Hepatocyte (in vitro differentiated cells): Measurements from ENCODE around the gene BARX2. TPM values are rescaled to one million over a fixed set of nuclear protein-coding genes. Genes with fewer than 3 reads are reported as not detected.

Experiments
- DNase-seq: peaks from one replicate; pipeline ENCODE4 v3.0.0-alpha.2; 2016; ENCODE audit warnings: low spot score
- H2AFZ ChIP-seq: fragments of 200-600 bp; sonication (generic); 2 replicates; pipeline ENCODE4 v1.6.0; 2016; ENCODE audit warnings: antibody characterized with exemption, mild to moderate bottlenecking
- H3K27ac ChIP-seq: fragments of 200-600 bp; sonication (generic); 2 replicates; pipeline ENCODE4 v1.5.1; 2016; ENCODE audit warnings: mild to moderate bottlenecking
- H3K27me3 ChIP-seq: fragments of 200-600 bp; sonication (generic); 2 replicates; pipeline ENCODE4 v1.6.1; 2016
- H3K36me3 ChIP-seq: fragments of 200-600 bp; sonication (generic); replicated peaks from 2 replicates; pipeline ENCODE4 v1.5.1; 2016; ENCODE audit warnings: low read depth; ENCODE audit not compliant: insufficient read depth
- H3K4me1 ChIP-seq: fragments of 200-600 bp; sonication (generic); 2 replicates; pipeline ENCODE4 v1.5.1; 2016; ENCODE audit warnings: mild to moderate bottlenecking, moderate library complexity; ENCODE audit not compliant: insufficient read depth
- H3K4me2 ChIP-seq: fragments of 200-600 bp; sonication (generic); 2 replicates; pipeline ENCODE4 v1.6.0; 2016
- H3K4me3 ChIP-seq: fragments of 200-600 bp; sonication (generic); 2 replicates; pipeline ENCODE4 v1.5.1; 2016; ENCODE audit warnings: mild to moderate bottlenecking
- H3K79me2 ChIP-seq: fragments of 200-600 bp; sonication (generic); 2 replicates; pipeline ENCODE4 v1.6.0; 2017; ENCODE audit warnings: mild to moderate bottlenecking
- H3K9me2 ChIP-seq: fragments of 200-600 bp; sonication (generic); replicated peaks from 2 replicates; pipeline ENCODE4 v1.6.0; 2017; ENCODE audit warnings: mild to moderate bottlenecking; ENCODE audit not compliant: insufficient read depth
- H3K9me3 ChIP-seq: fragments of 200-600 bp; sonication (generic); 2 replicates; pipeline ENCODE4 v1.5.1; 2016; ENCODE audit warnings: low read depth, mild to moderate bottlenecking
- H4K20me1 ChIP-seq: fragments of 200-600 bp; sonication (generic); 2 replicates; pipeline ENCODE4 v1.6.0; 2016; ENCODE audit warnings: mild to moderate bottlenecking; ENCODE audit not compliant: insufficient read depth, poor library complexity, severe bottlenecking
- EZH2 ChIP-seq: fragments of 200-600 bp; sonication (generic); IDR thresholded peaks from 2 replicates; pipeline ENCODE4 v1.6.1; 2016; ENCODE audit warnings: antibody characterized with exemption, mild to moderate bottlenecking, borderline replicate concordance
- EZH2phosphoT487 ChIP-seq: fragments of 200-600 bp; sonication (generic); IDR thresholded peaks from one replicate; pipeline ENCODE4 v1.6.1; 2018; ENCODE audit warnings: antibody characterized with exemption, mild to moderate bottlenecking, low read depth, moderate library complexity; ENCODE audit not compliant: unreplicated experiment, severe bottlenecking
- WGBS: methylation state at CpG from one replicate; pipeline ENCODE4 v1.1.6; 2016; ENCODE audit warnings: low lambda C conversion rate; ENCODE audit errors: missing lambda C conversion rate; 5-methylcytosine and 5-hydroxymethylcytosine counted together
- polyA plus RNA-seq: library from polyadenylated mRNA; unstranded; fragments of >200 nt; fragmentation: Nextera tagmentation; extraction: Ambion mirVana; gene quantifications from 2 replicates; pipeline ENCODE4 v1.2.1, GENCODE V29; 2016
- total RNA-seq: library from RNA; depleted of rRNA; stranded (reverse); fragments of >200 nt; gene quantifications from 2 replicates; pipeline ENCODE4 v1.2.3, GENCODE V29; 2014
- TF ChIP-seq, protein P1 (sequence below): fragments of 200-600 bp; sonication (generic); IDR thresholded peaks from 2 replicates; pipeline ENCODE4 v1.5.1; 2016; ENCODE audit warnings: antibody characterized with exemption, mild to moderate bottlenecking; ENCODE audit not compliant: poor library complexity

BARX2 gene
- total and polyA plus RNA-seq, 2 experiments from 2014 or later: 0.10 to 0.77 TPM

DNA sequence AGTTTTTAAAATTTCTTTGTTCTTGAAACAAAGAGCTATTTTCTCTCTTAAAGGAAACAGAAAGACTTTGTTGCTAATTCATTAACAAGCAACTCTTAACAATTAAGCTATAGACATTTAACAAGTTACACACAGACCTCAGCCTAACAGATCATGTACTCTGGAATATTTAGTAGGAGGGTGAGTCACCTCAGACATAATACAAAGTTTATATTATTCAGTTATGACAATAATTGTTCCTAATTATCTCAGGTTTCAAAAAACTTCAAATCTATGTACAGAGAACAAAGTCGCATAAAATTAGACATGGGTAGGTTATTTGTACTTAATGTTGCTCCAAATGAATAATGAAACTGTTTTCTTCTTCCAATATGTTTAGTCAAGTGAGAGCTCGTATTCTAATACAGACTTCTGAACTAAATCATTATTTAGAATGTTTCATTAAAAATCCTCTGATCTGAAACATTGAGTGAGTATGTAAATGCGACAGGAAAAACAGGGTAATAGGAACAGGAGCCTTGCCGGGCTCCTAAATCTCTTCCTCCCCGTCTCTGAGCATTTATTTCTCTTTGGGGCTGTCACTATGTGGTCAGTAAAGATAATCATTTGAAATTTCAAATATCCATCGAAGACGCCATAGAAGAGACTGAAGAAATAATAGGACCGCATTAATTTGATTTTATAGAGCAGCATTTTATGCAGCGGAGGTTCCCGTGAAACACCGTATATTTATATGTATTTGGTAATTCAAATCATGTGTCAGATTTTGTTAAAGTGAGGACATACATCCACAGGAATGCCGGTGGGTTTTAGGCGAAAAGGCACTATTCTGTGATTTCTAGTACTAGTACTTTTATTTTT lies 8.7 kb upstream of the BARX2 start:
- 83% methylated on average over 13 of the region's 13 CpGs for WGBS
- no peaks in the 10 kb centered on the region for H3K79me2 ChIP-seq
- H3K9me2 ChIP-seq: no peaks in the 10 kb centered on the region
- TF ChIP-seq EZH2: no peak
- TF ChIP-seq EZH2phosphoT487: no peak
- TF ChIP-seq, protein P1, sequence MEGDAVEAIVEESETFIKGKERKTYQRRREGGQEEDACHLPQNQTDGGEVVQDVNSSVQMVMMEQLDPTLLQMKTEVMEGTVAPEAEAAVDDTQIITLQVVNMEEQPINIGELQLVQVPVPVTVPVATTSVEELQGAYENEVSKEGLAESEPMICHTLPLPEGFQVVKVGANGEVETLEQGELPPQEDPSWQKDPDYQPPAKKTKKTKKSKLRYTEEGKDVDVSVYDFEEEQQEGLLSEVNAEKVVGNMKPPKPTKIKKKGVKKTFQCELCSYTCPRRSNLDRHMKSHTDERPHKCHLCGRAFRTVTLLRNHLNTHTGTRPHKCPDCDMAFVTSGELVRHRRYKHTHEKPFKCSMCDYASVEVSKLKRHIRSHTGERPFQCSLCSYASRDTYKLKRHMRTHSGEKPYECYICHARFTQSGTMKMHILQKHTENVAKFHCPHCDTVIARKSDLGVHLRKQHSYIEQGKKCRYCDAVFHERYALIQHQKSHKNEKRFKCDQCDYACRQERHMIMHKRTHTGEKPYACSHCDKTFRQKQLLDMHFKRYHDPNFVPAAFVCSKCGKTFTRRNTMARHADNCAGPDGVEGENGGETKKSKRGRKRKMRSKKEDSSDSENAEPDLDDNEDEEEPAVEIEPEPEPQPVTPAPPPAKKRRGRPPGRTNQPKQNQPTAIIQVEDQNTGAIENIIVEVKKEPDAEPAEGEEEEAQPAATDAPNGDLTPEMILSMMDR: no peak
- H4K20me1 ChIP-seq: no peaks in the 10 kb centered on the region
- H3K27ac ChIP-seq: no peak overlapping the region
- no peaks in the 10 kb centered on the region for H3K36me3 ChIP-seq
- peaks cover 75% of the 10 kb centered on the region for H3K27me3 ChIP-seq
- H3K4me3 ChIP-seq: no peak overlapping the region
- no peaks in the 10 kb centered on the region for H3K4me1 ChIP-seq
- no peak for DNase-seq
- no peaks in the 10 kb centered on the region for H3K9me3 ChIP-seq
- no peak overlapping the region for H3K4me2 ChIP-seq
- no peak overlapping the region for H2AFZ ChIP-seq

DNA sequence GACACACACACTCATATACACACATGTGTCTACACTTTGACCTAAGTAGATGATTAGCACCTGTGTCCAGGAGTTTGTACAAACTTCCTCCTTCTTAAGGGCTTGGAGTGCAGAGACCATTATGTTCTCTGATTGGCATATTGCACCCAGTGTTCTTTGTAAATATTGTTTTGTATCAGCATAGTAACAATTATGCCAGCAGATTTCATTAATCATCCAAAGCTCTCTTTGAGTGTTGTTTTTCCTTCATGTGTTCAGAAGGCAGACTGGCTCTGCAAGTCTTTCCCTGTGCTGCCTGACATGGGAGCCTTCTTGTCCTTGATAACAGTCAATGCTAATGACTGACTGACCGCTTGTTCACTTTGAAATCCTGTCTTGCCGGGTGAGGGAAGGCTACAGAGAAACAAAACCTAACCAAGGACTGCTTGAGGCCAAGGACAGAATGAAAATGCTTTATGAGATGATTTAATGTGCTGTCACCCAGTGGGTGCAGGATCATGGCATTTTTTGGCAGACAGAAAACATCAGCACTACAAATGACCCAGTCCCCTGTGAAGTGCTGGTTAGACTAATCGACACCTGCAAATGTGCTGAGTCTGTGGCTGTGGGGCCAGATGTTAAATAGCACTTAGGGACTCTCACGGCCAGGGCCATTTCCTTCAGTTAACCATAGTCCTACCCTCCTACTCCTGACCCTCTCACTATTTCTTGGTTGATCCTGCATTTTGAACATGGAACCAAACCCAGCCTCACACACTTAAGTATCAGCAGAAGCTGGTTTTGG lies 6.6 kb upstream of the BARX2 start:
- TF ChIP-seq, protein P1: no peak
- TF ChIP-seq EZH2phosphoT487: no peak
- H2AFZ ChIP-seq: no peak overlapping the region
- DNase-seq: no peak
- H3K4me2 ChIP-seq: no peak overlapping the region
- peaks cover 12% of the 10 kb centered on the region for H3K4me1 ChIP-seq
- H3K9me3 ChIP-seq: no peaks in the 10 kb centered on the region
- no peaks in the 10 kb centered on the region for H3K79me2 ChIP-seq
- H4K20me1 ChIP-seq: no peaks in the 10 kb centered on the region
- H3K27ac ChIP-seq: no peak overlapping the region
- H3K9me2 ChIP-seq: no peaks in the 10 kb centered on the region
- H3K36me3 ChIP-seq: no peaks in the 10 kb centered on the region
- no peak overlapping the region for H3K4me3 ChIP-seq
- WGBS: 29% methylated on average over 4 of the region's 4 CpGs
- H3K27me3 ChIP-seq: peaks cover 85% of the 10 kb centered on the region

DNA sequence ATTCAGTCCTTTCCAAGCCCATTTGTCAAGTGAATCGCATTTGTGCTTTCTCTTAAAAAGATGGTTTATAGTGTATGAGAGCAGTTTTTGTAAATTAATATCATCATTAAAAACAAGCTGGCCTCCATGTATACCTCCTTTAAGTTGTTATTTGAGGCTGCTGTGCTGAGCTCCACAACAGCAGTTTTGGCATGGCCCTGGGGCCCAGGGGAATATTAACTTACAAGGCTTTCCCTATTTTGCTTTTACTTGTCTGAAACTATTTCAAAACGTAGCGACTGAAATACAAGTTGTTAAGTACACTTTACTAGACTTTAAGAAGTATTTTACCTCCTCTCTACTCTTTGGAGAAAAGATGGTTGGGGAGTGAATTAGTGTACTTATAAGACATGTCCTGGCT lies 4.9 kb upstream of the BARX2 start:
- WGBS: 76% methylated on average over 3 of the region's 3 CpGs
- no peaks in the 10 kb centered on the region for H3K9me2 ChIP-seq

More for the DNA sequence above, 4.9 kb upstream of the BARX2 start:
- Histone ChIP-seq H3K4me1 (peaks cover 27% of the 10 kb centered on the region), H2AFZ (no peak overlapping the region), H3K27me3 (peaks cover 94% of the 10 kb centered on the region), H3K36me3 (no peaks in the 10 kb centered on the region), H3K9me3 (no peaks in the 10 kb centered on the region), H3K4me3 (no peak overlapping the region), H3K79me2 (no peaks in the 10 kb centered on the region), H4K20me1 (no peaks in the 10 kb centered on the region), H3K4me2 (no peak overlapping the region), H3K27ac (no peak overlapping the region)
- TF ChIP-seq, protein P1: no peak
- no peak for TF ChIP-seq EZH2
- TF ChIP-seq EZH2phosphoT487: no peak
- no peak for DNase-seq
